Activated CD4-positive, alpha-beta T cell treated with anti-CD3 and anti-CD28 coated beads, Interleukin-2, amount 10 ng/mL, durations not matched to agents 24 days and 14 days (primary cell): ENCODE data around the gene FGF3. TPM values are rescaled to one million over a fixed set of nuclear protein-coding genes. Genes with fewer than 3 reads are reported as not detected.

Experiments
- DNase-seq: peaks from one replicate; pipeline ENCODE4 v3.0.0; 2022
- H3K27ac Mint-ChIP-seq: one replicate; pipeline ENCODE4 v1.8.0; 2022; ENCODE audit warnings: mild to moderate bottlenecking, mixed read lengths
- H3K27me3 Mint-ChIP-seq: one replicate; pipeline ENCODE4 v1.8.0; 2022; ENCODE audit warnings: mixed read lengths
- H3K36me3 Mint-ChIP-seq: one replicate; pipeline ENCODE4 v1.8.0; 2022; ENCODE audit warnings: low read depth, mild to moderate bottlenecking, mixed read lengths
- H3K4me1 Mint-ChIP-seq: one replicate; pipeline ENCODE4 v1.8.0; 2021; ENCODE audit warnings: mixed read lengths
- H3K4me3 Mint-ChIP-seq: one replicate; pipeline ENCODE4 v1.8.0; 2022; ENCODE audit warnings: mild to moderate bottlenecking, moderate library complexity, mixed read lengths
- H3K9me3 Mint-ChIP-seq: one replicate; pipeline ENCODE4 v1.8.0; 2021; ENCODE audit warnings: mixed read lengths
- intact Hi-C: fragments of 100-400 bp; cut with micrococcal nuclease; formaldehyde crosslinking; loops from one replicate; pipeline ENCODE4 v1.15.1; 2023
- total RNA-seq: library from RNA; stranded (reverse); gene quantifications from 2 replicates; pipeline ENCODE4 v1.2.3, GENCODE V29; 2022

The FGF3 gene
- total RNA-seq, 1 donor from 2014 or later, result not detected

GRCh38 chr11:69813839-69814238 lies 5.4 kb downstream of the FGF3 start:
- no peaks in the 10 kb centered on the region for H3K9me3 Mint-ChIP-seq
- no peak overlapping the region for H3K27ac Mint-ChIP-seq

GRCh38 chr11:69812946-69813345 lies 6.3 kb downstream of the FGF3 start:
- Mint-ChIP-seq H3K9me3 (no peaks in the 10 kb centered on the region), H3K27me3 (peaks cover 17% of the 10 kb centered on the region), H3K27ac (no peak overlapping the region), H3K36me3 (no peaks in the 10 kb centered on the region), H3K4me3 (no peak overlapping the region), H3K4me1 (peaks cover 2% of the 10 kb centered on the region)
- no peak for DNase-seq
- intact Hi-C loops, result no loop called here

More at GRCh38 chr11:69813839-69814238, 5.4 kb downstream of the FGF3 start:
- no peaks in the 10 kb centered on the region for H3K36me3 Mint-ChIP-seq
- peaks cover 2% of the 10 kb centered on the region for H3K4me1 Mint-ChIP-seq
- no peak for DNase-seq
- no peak overlapping the region for H3K4me3 Mint-ChIP-seq
- peaks cover 17% of the 10 kb centered on the region for H3K27me3 Mint-ChIP-seq
- intact Hi-C loops, result no loop called here

- peaks cover 2% of the 10 kb centered on the region for H3K4me1 Mint-ChIP-seq
- H3K27ac Mint-ChIP-seq, result no peak overlapping the region
- no peak overlapping the region for H3K4me3 Mint-ChIP-seq
Observed at GRCh38 chr11:69812256-69812655, 7.0 kb downstream of the FGF3 start.

GRCh38 chr11:69811431-69811830 lies 7.8 kb downstream of the FGF3 start:
- Mint-ChIP-seq H3K27ac (no peak overlapping the region), H3K4me1 (peaks cover 2% of the 10 kb centered on the region), H3K36me3 (no peaks in the 10 kb centered on the region), H3K9me3 (no peaks in the 10 kb centered on the region), H3K27me3 (peaks cover 12% of the 10 kb centered on the region), H3K4me3 (no peak overlapping the region)
- no peak for DNase-seq
- intact Hi-C loops, result no loop called here

More at GRCh38 chr11:69812256-69812655, 7.0 kb downstream of the FGF3 start:
- H3K9me3 Mint-ChIP-seq, result no peaks in the 10 kb centered on the region
- intact Hi-C loops, result no loop called here
- DNase-seq, result no peak
- no peaks in the 10 kb centered on the region for H3K36me3 Mint-ChIP-seq
- H3K27me3 Mint-ChIP-seq, result peaks cover 17% of the 10 kb centered on the region

GRCh38 chr11:69810289-69811118 lies 8.7 kb downstream of the FGF3 start:
- Mint-ChIP-seq H3K27ac (no peak overlapping the region), H3K27me3 (peaks cover 8% of the 10 kb centered on the region), H3K4me1 (peaks cover 2% of the 10 kb centered on the region), H3K9me3 (no peaks in the 10 kb centered on the region), H3K4me3 (no peak overlapping the region), H3K36me3 (no peaks in the 10 kb centered on the region)
- DNase-seq, result no peak
- intact Hi-C loops, result no loop called here

GRCh38 chr11:69808667-69809086 lies 10.5 kb downstream of the FGF3 start:
- Mint-ChIP-seq H3K4me3 (no peak overlapping the region), H3K27me3 (peaks cover 3% of the 10 kb centered on the region), H3K36me3 (no peaks in the 10 kb centered on the region), H3K27ac (no peak overlapping the region), H3K9me3 (no peaks in the 10 kb centered on the region), H3K4me1 (no peaks in the 10 kb centered on the region)
- no peak for DNase-seq
- intact Hi-C loops, result no loop called here

GRCh38 chr11:69807106-69807815 lies 12.0 kb downstream of the FGF3 start:
- H3K4me3 Mint-ChIP-seq, result no peak overlapping the region
- H3K9me3 Mint-ChIP-seq, result no peaks in the 10 kb centered on the region
- no peak overlapping the region for H3K27ac Mint-ChIP-seq
- H3K36me3 Mint-ChIP-seq, result no peaks in the 10 kb centered on the region
- intact Hi-C loops, result no loop called here
- H3K4me1 Mint-ChIP-seq, result no peaks in the 10 kb centered on the region
- H3K27me3 Mint-ChIP-seq, result peaks cover 3% of the 10 kb centered on the region
- no peak for DNase-seq

GRCh38 chr11:69804769-69805508 lies 14.3 kb downstream of the FGF3 start:
- intact Hi-C loops, result loop anchor here (5.0 kb wide), 1 partner anchor 118 kb away; no protein-coding TSS in a partner anchor
- H3K4me1 Mint-ChIP-seq, result no peaks in the 10 kb centered on the region

GRCh38 chr11:69803604-69804218 lies 15.5 kb downstream of the FGF3 start:
- intact Hi-C loops, result loop anchor here (5.0 kb wide), 1 partner anchor 116 kb away; no protein-coding TSS in a partner anchor
- no peaks in the 10 kb centered on the region for H3K4me1 Mint-ChIP-seq
- H3K27ac Mint-ChIP-seq, result no peak overlapping the region
- no peaks in the 10 kb centered on the region for H3K27me3 Mint-ChIP-seq
- DNase-seq, result no peak
- no peak overlapping the region for H3K4me3 Mint-ChIP-seq
- no peaks in the 10 kb centered on the region for H3K9me3 Mint-ChIP-seq
- no peaks in the 10 kb centered on the region for H3K36me3 Mint-ChIP-seq

More at GRCh38 chr11:69804769-69805508, 14.3 kb downstream of the FGF3 start:
- no peak for DNase-seq
- peaks cover 3% of the 10 kb centered on the region for H3K27me3 Mint-ChIP-seq
- no peak overlapping the region for H3K27ac Mint-ChIP-seq
- no peaks in the 10 kb centered on the region for H3K36me3 Mint-ChIP-seq
- no peaks in the 10 kb centered on the region for H3K9me3 Mint-ChIP-seq
- H3K4me3 Mint-ChIP-seq, result no peak overlapping the region

- no peaks in the 10 kb centered on the region for H3K4me1 Mint-ChIP-seq
- no peak overlapping the region for H3K27ac Mint-ChIP-seq
- no peaks in the 10 kb centered on the region for H3K36me3 Mint-ChIP-seq
- H3K9me3 Mint-ChIP-seq, result no peaks in the 10 kb centered on the region
- intact Hi-C loops, result loop anchor here (5.0 kb wide), 1 partner anchor 116 kb away; no protein-coding TSS in a partner anchor
- H3K4me3 Mint-ChIP-seq, result no peak overlapping the region
- no peaks in the 10 kb centered on the region for H3K27me3 Mint-ChIP-seq
- no peak for DNase-seq
Observed at GRCh38 chr11:69803022-69803421, 16.2 kb downstream of the FGF3 start.

- Mint-ChIP-seq H3K27ac (no peak overlapping the region), H3K9me3 (no peaks in the 10 kb centered on the region), H3K36me3 (no peaks in the 10 kb centered on the region), H3K27me3 (no peaks in the 10 kb centered on the region), H3K4me3 (no peak overlapping the region), H3K4me1 (no peaks in the 10 kb centered on the region)
- no peak for DNase-seq
- intact Hi-C loops, result loop anchor here (5.0 kb wide), 1 partner anchor 115 kb away; no protein-coding TSS in a partner anchor
Observed at GRCh38 chr11:69802590-69802989, 16.6 kb downstream of the FGF3 start.

GRCh38 chr11:69801513-69802335 lies 17.5 kb downstream of the FGF3 start:
- intact Hi-C loops, result loop anchor here (5.0 kb wide), 1 partner anchor 114 kb away; no protein-coding TSS in a partner anchor
- Mint-ChIP-seq H3K27ac (no peak overlapping the region), H3K27me3 (no peaks in the 10 kb centered on the region), H3K4me1 (no peaks in the 10 kb centered on the region), H3K36me3 (no peaks in the 10 kb centered on the region), H3K4me3 (no peak overlapping the region), H3K9me3 (no peaks in the 10 kb centered on the region)
- DNase-seq, result peak; percentile 74
